ENCODE results near the gene NPB. TPM values are rescaled to one million over a fixed set of nuclear protein-coding genes. Genes with fewer than 3 reads are reported as not detected.

The NPB gene
- total RNA-seq, 3 donors from 2014 or later (not counting 1 experiment from before 2014, with no cell fraction given), result 0.18 to 0.31 TPM; not detected in 1

GRCh38 chr17:81934850-81935708 lies 33.0 kb downstream of the NPB start:
- Histone ChIP-seq H3K4me1 (ENCODE audit: control insufficient read depth, insufficient read depth, low read length) (peaks cover 12% of the 10 kb centered on the region), H3K27ac (ENCODE audit: low read length) (no peak overlapping the region), H3K9me3 (ENCODE audit: control insufficient read depth, insufficient read depth, low read length) (no peaks in the 10 kb centered on the region), H3K36me3 (ENCODE audit: control insufficient read depth, insufficient read depth, low read length) (no peaks in the 10 kb centered on the region), H3K4me3 (ENCODE audit: low read length) (no peak overlapping the region), H3K27me3 (ENCODE audit: control insufficient read depth, insufficient read depth, low read length) (peaks cover 6% of the 10 kb centered on the region)
- Mint-ChIP-seq H3K27me3 (ENCODE audit: low read depth in 2 of 2) (peaks cover 0 to 15% of the 10 kb centered on the region in 2 donors), H3K4me1 (peaks cover 0 to 7% of the 10 kb centered on the region in 2 donors), H3K9me3 (no peaks in the 10 kb centered on the region), H3K27ac (no peak overlapping the region), H3K36me3 (no peaks in the 10 kb centered on the region), H3K4me3 (no peak overlapping the region)
- ATAC-seq (no peak), DNase-seq (no peak)
- WGBS (ENCODE audit: insufficient coverage), result 96% methylated on average over 37 of the region's 38 CpGs
- TF ChIP-seq CTCF (IDR thresholded peaks at IDR 0.05), result no peak
- intact Hi-C loops (cut with micrococcal nuclease), result no loop called here

GRCh38 chr17:81935709-81936084 lies 33.7 kb downstream of the NPB start:
- H3K4me3 ChIP-seq (ENCODE audit: low read length), result no peak overlapping the region
- Mint-ChIP-seq H3K9me3 (no peaks in the 10 kb centered on the region), H3K36me3 (no peaks in the 10 kb centered on the region), H3K4me1 (peaks cover 0 to 7% of the 10 kb centered on the region in 2 donors), H3K27me3 (ENCODE audit: low read depth in 2 of 2) (peaks cover 0 to 14% of the 10 kb centered on the region in 2 donors), H3K27ac (peak overlapping the region in 1 of 2 donors; percentile 49), H3K4me3 (peak overlapping the region; percentile 40)
- no peaks in the 10 kb centered on the region for H3K9me3 ChIP-seq (ENCODE audit: control insufficient read depth, insufficient read depth, low read length)
- TF ChIP-seq CTCF (IDR thresholded peaks at IDR 0.05), result no peak
- DNase-seq (no peak), ATAC-seq (no peak)
- WGBS (ENCODE audit: insufficient coverage), result 94% methylated on average over 6 of the region's 6 CpGs
- H3K27ac ChIP-seq (ENCODE audit: low read length), result no peak overlapping the region
- intact Hi-C loops (cut with micrococcal nuclease), result no loop called here
- H3K4me1 ChIP-seq (ENCODE audit: control insufficient read depth, insufficient read depth, low read length), result peaks cover 12% of the 10 kb centered on the region
- H3K36me3 ChIP-seq (ENCODE audit: control insufficient read depth, insufficient read depth, low read length), result no peaks in the 10 kb centered on the region
- H3K27me3 ChIP-seq (ENCODE audit: control insufficient read depth, insufficient read depth, low read length), result peaks cover 6% of the 10 kb centered on the region

GRCh38 chr17:81939218-81939617 lies 37.2 kb downstream of the NPB start:
- peaks cover 0 to 7% of the 10 kb centered on the region in 2 donors for H3K4me1 Mint-ChIP-seq
- no peaks in the 10 kb centered on the region for H3K9me3 ChIP-seq (ENCODE audit: control insufficient read depth, insufficient read depth, low read length)
- H3K4me1 ChIP-seq (ENCODE audit: control insufficient read depth, insufficient read depth, low read length), result peaks cover 12% of the 10 kb centered on the region
- WGBS (ENCODE audit: insufficient coverage), result 48% methylated on average over 15 of the region's 15 CpGs
- H3K36me3 Mint-ChIP-seq, result no peaks in the 10 kb centered on the region
- H3K36me3 ChIP-seq (ENCODE audit: control insufficient read depth, insufficient read depth, low read length), result no peaks in the 10 kb centered on the region
- no peak for TF ChIP-seq CTCF (IDR thresholded peaks at IDR 0.05)
- no peak for DNase-seq
- ATAC-seq, result no peak
- H3K27ac ChIP-seq (ENCODE audit: low read length), result no peak overlapping the region
- intact Hi-C loops (cut with micrococcal nuclease), result no loop called here
- peaks cover 6% of the 10 kb centered on the region for H3K27me3 ChIP-seq (ENCODE audit: control insufficient read depth, insufficient read depth, low read length)
- no peaks in the 10 kb centered on the region for H3K9me3 Mint-ChIP-seq
- peaks cover 0 to 3% of the 10 kb centered on the region in 2 donors for H3K27me3 Mint-ChIP-seq (ENCODE audit: low read depth in 2 of 2)
- no peak overlapping the region for H3K4me3 ChIP-seq (ENCODE audit: low read length)
- H3K4me3 Mint-ChIP-seq, result no peak overlapping the region
- no peak overlapping the region for H3K27ac Mint-ChIP-seq
